Measurements from ENCODE around the gene SLC6A20.

SLC6A20 gene

GRCh38 chr3:45802146-45802545 is 5.8 kb upstream of the SLC6A20 start:
- no peak overlapping the region for H3K4me3 ChIP-seq (ENCODE audit: low read length)
- no peak for DNase-seq (ENCODE audit: low read depth)
- no peak for TF ChIP-seq CTCF (IDR thresholded peaks at IDR 0.05; ENCODE audit: insufficient read depth, low read depth, low read length, missing control alignments)

- H3K4me3 ChIP-seq (ENCODE audit: low read length) = no peak overlapping the region
- DNase-seq (ENCODE audit: low read depth) = no peak
- no peak for TF ChIP-seq CTCF (IDR thresholded peaks at IDR 0.05; ENCODE audit: insufficient read depth, low read depth, low read length, missing control alignments)
Observed at GRCh38 chr3:45800611-45801010, 4.3 kb upstream of the SLC6A20 start.

- DNase-seq (ENCODE audit: low read depth) = no peak
- TF ChIP-seq CTCF (IDR thresholded peaks at IDR 0.05; ENCODE audit: insufficient read depth, low read depth, low read length, missing control alignments) = no peak
- no peak overlapping the region for H3K4me3 ChIP-seq (ENCODE audit: low read length)
Observed at GRCh38 chr3:45799586-45799985, 3.2 kb upstream of the SLC6A20 start.

- no peak overlapping the region for H3K4me3 ChIP-seq (ENCODE audit: low read length)
- no peak for TF ChIP-seq CTCF (IDR thresholded peaks at IDR 0.05; ENCODE audit: insufficient read depth, low read depth, low read length, missing control alignments)
- DNase-seq (ENCODE audit: low read depth) = no peak
Observed at GRCh38 chr3:45798034-45798433, 1.7 kb upstream of the SLC6A20 start.

GRCh38 chr3:45796902-45797637 is 734 bp upstream of the SLC6A20 start:
- no peak overlapping the region for H3K4me3 ChIP-seq (ENCODE audit: low read length)
- no peak for DNase-seq (ENCODE audit: low read depth)
- no peak for TF ChIP-seq CTCF (IDR thresholded peaks at IDR 0.05; ENCODE audit: insufficient read depth, low read depth, low read length, missing control alignments)

- DNase-seq (ENCODE audit: low read depth) = no peak
- H3K4me3 ChIP-seq (ENCODE audit: low read length) = peak overlapping the region; percentile 29
- TF ChIP-seq CTCF (IDR thresholded peaks at IDR 0.05; ENCODE audit: insufficient read depth, low read depth, low read length, missing control alignments) = no peak
Observed at GRCh38 chr3:45795509-45795881, 841 bp downstream of the SLC6A20 start.

- no peak overlapping the region for H3K4me3 ChIP-seq (ENCODE audit: low read length)
- no peak for TF ChIP-seq CTCF (IDR thresholded peaks at IDR 0.05; ENCODE audit: insufficient read depth, low read depth, low read length, missing control alignments)
- DNase-seq (ENCODE audit: low read depth) = no peak
Observed at GRCh38 chr3:45794660-45795059, 1.7 kb downstream of the SLC6A20 start.
